Vagina (tissue), 2 donors: ENCODE data around the gene REEP1.

Experiments
- POLR2A ChIP-seq, 2 donors: fragments of 450-650 bp; IDR thresholded peaks; one replicate each; pipeline ENCODE4 v1.6.1; 2017; ENCODE audit warnings: antibody characterized with exemption in 2 of 2, mild to moderate bottlenecking in 2 of 2, moderate library complexity in 2 of 2
- POLR2AphosphoS5 ChIP-seq, 2 donors: sonication (generic); formaldehyde crosslinking; IDR thresholded peaks; one replicate each; pipeline ENCODE4 v1.9.0; 2017; ENCODE audit warnings: antibody characterized with exemption in 2 of 2, mild to moderate bottlenecking in 2 of 2, low read depth in 1 of 2; ENCODE audit not compliant: insufficient read depth in 1 of 2
- TF ChIP-seq, protein P1 (sequence below), 3 experiments: fragments of 450-650 bp in 2 of 3; fragments of 200-600 bp in 1 of 3; sonication (generic) in 1 of 3; IDR thresholded peaks; one replicate each; pipeline ENCODE4 v1.5.1; 2017 to 2019; ENCODE audit warnings: antibody characterized with exemption in 3 of 3, mild to moderate bottlenecking in 2 of 3, moderate library complexity in 2 of 3

DNA sequence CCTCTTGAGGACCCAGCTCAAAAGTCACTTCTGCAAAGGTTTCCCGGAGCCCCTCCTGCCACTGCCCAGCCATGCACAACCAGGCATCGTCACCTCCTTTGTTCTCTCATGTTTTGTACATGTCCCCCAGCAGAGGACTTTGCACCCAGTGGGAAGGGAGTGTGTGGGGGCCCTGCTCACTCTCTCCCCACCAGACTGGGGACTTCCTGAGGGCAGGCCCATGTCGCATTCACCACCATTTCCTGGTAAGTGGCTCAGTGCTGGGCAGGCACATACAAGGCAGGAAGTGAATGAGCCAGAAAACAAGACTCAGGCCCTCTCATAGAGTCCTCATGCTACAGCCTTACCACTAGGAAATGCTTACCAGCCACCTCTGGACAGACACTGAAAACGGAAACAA is 119.3 kb downstream of the REEP1 start:
- TF ChIP-seq, protein P1, sequence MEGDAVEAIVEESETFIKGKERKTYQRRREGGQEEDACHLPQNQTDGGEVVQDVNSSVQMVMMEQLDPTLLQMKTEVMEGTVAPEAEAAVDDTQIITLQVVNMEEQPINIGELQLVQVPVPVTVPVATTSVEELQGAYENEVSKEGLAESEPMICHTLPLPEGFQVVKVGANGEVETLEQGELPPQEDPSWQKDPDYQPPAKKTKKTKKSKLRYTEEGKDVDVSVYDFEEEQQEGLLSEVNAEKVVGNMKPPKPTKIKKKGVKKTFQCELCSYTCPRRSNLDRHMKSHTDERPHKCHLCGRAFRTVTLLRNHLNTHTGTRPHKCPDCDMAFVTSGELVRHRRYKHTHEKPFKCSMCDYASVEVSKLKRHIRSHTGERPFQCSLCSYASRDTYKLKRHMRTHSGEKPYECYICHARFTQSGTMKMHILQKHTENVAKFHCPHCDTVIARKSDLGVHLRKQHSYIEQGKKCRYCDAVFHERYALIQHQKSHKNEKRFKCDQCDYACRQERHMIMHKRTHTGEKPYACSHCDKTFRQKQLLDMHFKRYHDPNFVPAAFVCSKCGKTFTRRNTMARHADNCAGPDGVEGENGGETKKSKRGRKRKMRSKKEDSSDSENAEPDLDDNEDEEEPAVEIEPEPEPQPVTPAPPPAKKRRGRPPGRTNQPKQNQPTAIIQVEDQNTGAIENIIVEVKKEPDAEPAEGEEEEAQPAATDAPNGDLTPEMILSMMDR (IDR thresholded peaks at IDR 0.05): no peak
- TF ChIP-seq POLR2A (IDR thresholded peaks at IDR 0.05) (no peak), POLR2AphosphoS5 (IDR thresholded peaks at IDR 0.05; ENCODE audit: insufficient read depth in 1 of 2, low read depth in 1 of 2) (no peak)
